AG04449 (cell line): ENCODE results near the gene TRAPPC2L.

Source experiments
- CTCF ChIA-PET: fragments of 350-600 bp; formaldehyde crosslinking; extraction: SDS; loops from one replicate; lab custom pipeline; 2021; ENCODE audit warnings: antibody characterized with exemption; lab: Yijun Ruan, JAX
- POLR2A ChIA-PET: fragments of 400-600, 350-600 bp; formaldehyde crosslinking; extraction: SDS; loops from one replicate; lab custom pipeline; 2020; ENCODE audit warnings: antibody characterized with exemption, inconsistent platforms; lab: Yijun Ruan, JAX
- DNase-seq: peaks from one replicate; pipeline ENCODE4 v3.0.0-alpha.2; 2010; ENCODE audit warnings: low read depth, low spot score
- H3K4me3 ChIP-seq: 2 replicates; pipeline ENCODE4 v1.5.1; 2011; ENCODE audit warnings: low read depth, mild to moderate bottlenecking, control low read depth, low read length
- CTCF ChIP-seq: IDR thresholded peaks from one replicate; pipeline ENCODE4 v1.5.1; 2011; ENCODE audit warnings: mild to moderate bottlenecking, moderate library complexity, low read length, control low read depth, inconsistent platforms; ENCODE audit not compliant: insufficient read depth; ENCODE audit errors: missing control alignments

The TRAPPC2L gene

GRCh38 chr16:88872650-88873331 is 15.9 kb downstream of the TRAPPC2L start:
- CTCF ChIA-PET = interaction anchor here (0.7 kb wide), 1 partner anchor 772 kb away, joined by 3 read pairs; no protein-coding TSS in a partner anchor
- no peak overlapping the region for H3K4me3 ChIP-seq
- no peak for DNase-seq
- no peak for TF ChIP-seq CTCF
- POLR2A ChIA-PET = no interaction called here

GRCh38 chr16:88874938-88875599 is 18.1 kb downstream of the TRAPPC2L start:
- no peak for DNase-seq
- ChIA-PET CTCF (interaction anchor here (3.6 kb wide), 1 partner anchor 17 kb away, joined by 12 read pairs; no protein-coding TSS in a partner anchor), POLR2A (no interaction called here)
- no peak overlapping the region for H3K4me3 ChIP-seq
- no peak for TF ChIP-seq CTCF

- DNase-seq = no peak
- ChIA-PET POLR2A (no interaction called here), CTCF (interaction anchor here (3.6 kb wide), 1 partner anchor 18 kb away, joined by 12 read pairs; no protein-coding TSS in a partner anchor)
- TF ChIP-seq CTCF = no peak
- no peak overlapping the region for H3K4me3 ChIP-seq
These were observed 18.8 kb downstream of the TRAPPC2L start for GRCh38 chr16:88875703-88876234.

GRCh38 chr16:88876942-88877526 is 20.1 kb downstream of the TRAPPC2L start:
- no peak for DNase-seq
- ChIA-PET POLR2A (no interaction called here), CTCF (interaction anchor here (3.6 kb wide), 1 partner anchor 19 kb away, joined by 12 read pairs; no protein-coding TSS in a partner anchor)
- no peak overlapping the region for H3K4me3 ChIP-seq
- no peak for TF ChIP-seq CTCF

- TF ChIP-seq CTCF = no peak
- ChIA-PET POLR2A (no interaction called here), CTCF (interaction anchor here (1.2 kb wide), 1 partner anchor 9 kb away, joined by 3 read pairs; no protein-coding TSS in a partner anchor)
- H3K4me3 ChIP-seq = no peak overlapping the region
- DNase-seq = no peak
These were observed 20.8 kb downstream of the TRAPPC2L start for GRCh38 chr16:88877564-88878289.
